ENCODE measurements around the gene CSPG4. TPM values are rescaled to one million over a fixed set of nuclear protein-coding genes. Genes with fewer than 3 reads are reported as not detected.

The CSPG4 gene
- total and polyA plus RNA-seq, 2 of the 8 experiments (the other 6 are each of a cell fraction or from before 2014, with no cell fraction given), result 1.4 to 3.0 TPM

DNA sequence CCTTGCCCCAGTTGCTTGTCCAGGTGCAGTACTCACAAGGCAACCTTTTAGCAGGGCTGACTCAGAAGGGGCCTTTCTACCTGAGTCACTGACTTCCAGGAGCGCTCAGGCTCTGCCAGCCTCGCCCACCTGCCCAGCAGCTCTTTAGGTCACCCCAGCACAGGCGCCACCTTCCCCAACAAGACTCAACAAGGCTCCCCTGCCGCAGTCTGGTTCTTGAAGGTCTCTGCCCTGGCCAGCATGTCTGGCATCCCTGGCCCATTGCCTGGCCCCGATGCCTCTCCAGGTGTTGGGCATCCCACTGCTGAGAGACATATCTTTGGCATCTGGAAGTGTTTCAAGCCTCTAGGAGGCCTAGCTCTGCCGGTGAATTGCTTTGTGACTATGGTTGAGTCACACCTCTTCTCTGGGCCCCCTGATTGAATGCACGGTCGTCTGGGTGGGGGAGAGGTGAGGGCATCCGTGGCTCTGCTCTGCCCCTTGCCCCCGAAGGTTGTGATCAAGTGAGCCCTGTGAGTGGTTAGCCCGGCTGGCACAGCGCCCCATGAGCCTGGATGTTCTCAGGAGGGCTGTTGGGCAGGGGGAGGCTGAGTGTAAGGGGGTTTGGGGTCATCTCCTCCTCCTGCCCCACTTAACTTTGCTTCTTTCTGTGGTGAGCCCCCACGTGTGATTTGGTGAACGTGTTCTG, 43.3 kb downstream of the CSPG4 start:
- Histone ChIP-seq H3K56ac (replicated peaks; ENCODE audit: insufficient read length, low read depth, low read length) (no peak overlapping the region), H3K27ac (ENCODE audit: low read depth, low read length) (no peak overlapping the region), H2BK5ac (ENCODE audit: low read depth, low read length) (no peak overlapping the region), H2AK5ac (ENCODE audit: low read depth, low read length) (no peak overlapping the region), H3K27me3 (replicated peaks in 1 of 4; ENCODE audit: control insufficient read depth in 3 of 4, extremely low read depth in 1 of 4, insufficient read depth in 3 of 4, low read length in 3 of 4) (no peaks in the 10 kb centered on the region), H4K5ac (ENCODE audit: insufficient read length, low read depth, low read length) (no peak overlapping the region), H3K23me2 (ENCODE audit: low read depth, low read length) (no peaks in the 10 kb centered on the region), H2BK20ac (ENCODE audit: low read length) (no peak overlapping the region), H3K23ac (ENCODE audit: insufficient read length) (no peak overlapping the region), H3K79me2 (ENCODE audit: control insufficient read depth in 1 of 2, insufficient read depth in 2 of 2, low read length in 2 of 2) (no peaks in the 10 kb centered on the region), H3K14ac (ENCODE audit: insufficient read length) (no peak overlapping the region), H3K79me1 (ENCODE audit: low read depth, low read length) (no peaks in the 10 kb centered on the region), H3K4me3 (ENCODE audit: extremely low read depth in 1 of 4, insufficient read depth in 2 of 4, low read depth in 3 of 4, low read length in 4 of 4) (no peak overlapping the region), H3K4me1 (replicated peaks in 1 of 4; ENCODE audit: control insufficient read depth in 3 of 4, insufficient read depth in 4 of 4, low read length in 3 of 4) (peaks cover 7 to 14% (median 9%) of the 10 kb centered on the region in 4 experiments), H3K36me3 (ENCODE audit: control insufficient read depth in 2 of 4, insufficient read depth in 4 of 4, low read length in 3 of 4) (no peaks in the 10 kb centered on the region), H3K18ac (ENCODE audit: extremely low read depth, low read length) (no peak overlapping the region), H2BK120ac (replicated peaks; ENCODE audit: low read depth, low read length) (no peak overlapping the region), H2AFZ (ENCODE audit: low read length) (no peak overlapping the region), H4K91ac (replicated peaks; ENCODE audit: insufficient read length, low read length) (no peak overlapping the region), H4K8ac (ENCODE audit: extremely low read depth, insufficient read depth, low read length) (peak overlapping the region; percentile 59; the same call in 1 of the 2 replicates), H2BK15ac (ENCODE audit: low read length) (no peak overlapping the region), H4K20me1 (replicated peaks in 1 of 2; ENCODE audit: control insufficient read depth in 1 of 2, insufficient read depth in 2 of 2, low read length in 2 of 2) (peaks cover 0 to 2% of the 10 kb centered on the region in 2 experiments), H2BK12ac (ENCODE audit: low read depth, low read length) (no peak overlapping the region), H3K4me2 (ENCODE audit: insufficient read depth in 1 of 2, low read depth in 2 of 2, low read length in 2 of 2) (no peak overlapping the region), H3K4ac (replicated peaks; ENCODE audit: insufficient read length, low read depth, low read length) (no peak overlapping the region), H3K9ac (replicated peaks in 1 of 4; ENCODE audit: extremely low read depth in 1 of 4, low read depth in 3 of 4, low read length in 3 of 4) (no peak overlapping the region), H3K9me3 (ENCODE audit: insufficient read depth in 2 of 2, low read depth in 1 of 2, low read length in 1 of 2) (no peaks in the 10 kb centered on the region)
- ChIA-PET CTCF (ENCODE audit: partially characterized antibody) (interaction anchor here (0.7 to 7.4 kb wide), 3 partner anchors 8 to 72 kb away, joined by 3 to 60 read pairs (median 6); no protein-coding TSS in a partner anchor), POLR2A (ENCODE audit: partially characterized antibody) (interaction anchor here (1.0 to 1.6 kb wide), 4 partner anchors 8 to 215 kb away, joined by 3 to 4 read pairs (median 4); no protein-coding TSS in a partner anchor)
- WGBS, 2 experiments (ENCODE audit: extremely low coverage in 1 of 2, insufficient coverage in 1 of 2, insufficient read length in 1 of 2, insufficient replicate concordance in 2 of 2, low coverage in 1 of 2, low lambda C conversion rate in 2 of 2, missing lambda C conversion rate in 1 of 2), result 84% methylated on average over 14 of the region's 14 CpGs; no CpG with 5 or more reads in 1 of the 2 experiments
- no peak for FAIRE-seq
- no peak for DNase-seq (ENCODE audit: low read depth in 1 of 2, low spot score in 2 of 2)
- TF ChIP-seq, protein P1, sequence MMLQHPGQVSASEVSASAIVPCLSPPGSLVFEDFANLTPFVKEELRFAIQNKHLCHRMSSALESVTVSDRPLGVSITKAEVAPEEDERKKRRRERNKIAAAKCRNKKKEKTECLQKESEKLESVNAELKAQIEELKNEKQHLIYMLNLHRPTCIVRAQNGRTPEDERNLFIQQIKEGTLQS (IDR thresholded peaks at IDR 0.05; ENCODE audit: insufficient read depth, low read depth, low read length), result no peak
- TF ChIP-seq SP2 (IDR thresholded peaks at IDR 0.05; ENCODE audit: low read length) (no peak), SIN3A (conservative IDR thresholded peaks at IDR 0.05 in 1 of 2, IDR thresholded peaks at IDR 0.05 in 1 of 2; ENCODE audit: low read depth in 1 of 2, low read length in 2 of 2) (no peak), ASH2L (IDR thresholded peaks at IDR 0.05; ENCODE audit: low read length) (no peak), CBX5 (IDR thresholded peaks at IDR 0.05; ENCODE audit: low read depth, low read length) (no peak), RBBP5 (IDR thresholded peaks at IDR 0.05; ENCODE audit: borderline replicate concordance, low read depth, low read length) (no peak), EGR1 (IDR thresholded peaks at IDR 0.05; ENCODE audit: borderline replicate concordance, low read depth, low read length) (no peak), EP300 (IDR thresholded peaks at IDR 0.05; ENCODE audit: borderline replicate concordance in 1 of 2, low read depth in 2 of 2, low read length in 2 of 2) (no peak), CEBPB (IDR thresholded peaks at IDR 0.05; ENCODE audit: low read depth, low read length) (no peak), YY1 (IDR thresholded peaks at IDR 0.05; ENCODE audit: low read depth, low read length) (no peak), JUN (IDR thresholded peaks at IDR 0.05; ENCODE audit: low read depth, low read length) (no peak)

Measured in H1 (cell line).